Endothelial cell of hepatic sinusoid (primary cell): ENCODE measurements around the gene PNLIPRP1.

ENCODE experiments used
- in situ Hi-C: cut with HindIII; loops from 2 replicates; pipeline ENCODE4 v1.10.0; 2017; ENCODE audit warnings: low sequenced_read_pairs

The PNLIPRP1 gene

GRCh38 chr10:116597543-116597942 lies 6.8 kb downstream of the PNLIPRP1 start:
- in situ Hi-C loops = no loop called here

DNA sequence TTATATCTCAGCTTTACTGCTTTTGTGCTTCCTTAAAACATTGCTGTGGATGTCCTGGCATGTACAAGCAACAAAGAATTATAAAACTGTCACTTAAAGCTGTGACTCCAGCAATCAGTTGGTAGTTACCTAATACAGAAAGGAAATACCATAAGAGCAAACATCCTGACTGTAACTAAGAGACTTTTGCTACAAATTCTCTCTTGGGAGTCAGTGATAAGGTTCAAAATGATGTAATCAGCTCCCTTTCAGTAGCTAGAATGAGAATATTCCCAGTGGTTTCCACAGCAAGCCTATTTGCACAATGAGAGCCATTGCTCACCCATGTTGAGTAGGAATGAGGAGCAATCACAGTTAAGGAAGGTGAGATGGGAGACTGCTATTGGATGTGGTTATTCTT lies 7.6 kb downstream of the PNLIPRP1 start:
- in situ Hi-C loops = no loop called here

DNA sequence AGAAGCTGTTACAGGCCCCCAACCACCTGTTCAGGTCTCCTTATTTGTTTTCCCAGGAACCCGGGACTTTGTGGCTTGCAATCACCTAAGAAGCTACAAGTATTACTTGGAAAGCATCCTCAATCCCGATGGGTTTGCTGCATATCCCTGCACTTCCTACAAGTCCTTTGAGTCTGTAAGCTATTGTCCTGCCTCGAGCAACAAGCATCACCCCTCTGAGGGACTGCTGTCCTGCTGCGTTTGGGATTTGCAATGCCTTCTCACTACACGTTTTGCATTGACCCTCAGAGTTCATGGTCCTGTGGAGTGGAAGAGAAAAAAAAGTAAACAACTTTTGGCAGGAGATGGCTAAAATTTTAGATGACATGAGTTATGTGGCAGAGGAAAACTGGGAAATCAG lies 9.2 kb downstream of the PNLIPRP1 start:
- in situ Hi-C loops = no loop called here

DNA sequence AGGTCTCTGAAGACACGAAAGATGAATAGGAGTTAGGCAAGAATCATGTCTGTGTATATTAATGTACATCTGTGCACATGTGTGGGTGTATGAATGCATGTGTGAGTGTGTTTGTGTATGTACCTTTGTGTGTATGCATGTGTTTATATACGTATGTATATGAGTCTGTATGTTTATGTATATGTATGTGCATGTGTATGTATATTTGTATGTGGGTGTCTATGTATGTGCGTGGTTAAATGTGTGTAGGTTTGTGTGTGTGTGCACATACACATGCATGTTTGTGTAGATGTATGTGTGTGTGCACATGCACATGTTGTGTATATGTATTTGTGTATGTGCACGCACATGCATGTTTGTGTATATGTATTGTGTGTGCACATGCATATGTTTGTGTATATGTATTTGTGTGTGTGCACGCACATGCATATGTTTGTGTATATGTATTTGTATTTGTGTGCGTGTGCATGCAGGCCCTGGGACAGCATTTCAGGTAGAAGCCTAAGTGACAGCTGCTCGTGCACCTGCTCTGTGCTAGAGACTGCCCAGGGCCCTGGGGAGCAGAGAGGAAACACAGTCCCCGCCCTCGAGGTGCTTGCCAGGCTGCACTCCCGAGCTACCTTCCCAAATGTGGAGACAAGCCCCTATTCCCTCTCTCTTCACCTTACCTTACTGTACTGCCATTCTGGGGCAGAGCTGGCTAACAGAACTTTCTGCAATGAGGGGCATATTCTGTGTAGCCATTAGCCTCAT lies 12.1 kb downstream of the PNLIPRP1 start:
- in situ Hi-C loops = no loop called here

DNA sequence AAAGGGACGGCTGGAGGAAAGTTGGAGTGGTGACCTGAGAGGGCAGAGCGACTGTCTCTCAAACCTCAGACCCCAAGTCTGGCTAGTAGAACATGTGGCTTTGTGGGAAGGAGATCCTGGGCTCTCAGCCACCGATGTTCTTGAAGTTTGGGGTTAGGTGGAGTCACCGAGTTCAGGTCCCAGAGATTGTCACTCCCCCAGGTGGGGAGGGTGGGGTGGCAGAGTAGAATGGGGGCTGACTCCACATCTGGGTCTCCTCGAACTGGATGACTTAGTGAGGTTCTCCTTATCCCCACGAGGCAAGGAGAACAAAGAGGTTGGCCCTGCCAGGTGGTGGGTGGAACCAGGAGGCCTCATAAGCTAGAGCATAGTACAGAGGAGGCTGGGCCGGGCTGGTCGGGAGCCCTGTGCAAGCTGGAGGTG lies 15.3 kb downstream of the PNLIPRP1 start:
- in situ Hi-C loops = no loop called here

GRCh38 chr10:116607336-116607735 lies 16.6 kb downstream of the PNLIPRP1 start:
- in situ Hi-C loops = no loop called here

DNA sequence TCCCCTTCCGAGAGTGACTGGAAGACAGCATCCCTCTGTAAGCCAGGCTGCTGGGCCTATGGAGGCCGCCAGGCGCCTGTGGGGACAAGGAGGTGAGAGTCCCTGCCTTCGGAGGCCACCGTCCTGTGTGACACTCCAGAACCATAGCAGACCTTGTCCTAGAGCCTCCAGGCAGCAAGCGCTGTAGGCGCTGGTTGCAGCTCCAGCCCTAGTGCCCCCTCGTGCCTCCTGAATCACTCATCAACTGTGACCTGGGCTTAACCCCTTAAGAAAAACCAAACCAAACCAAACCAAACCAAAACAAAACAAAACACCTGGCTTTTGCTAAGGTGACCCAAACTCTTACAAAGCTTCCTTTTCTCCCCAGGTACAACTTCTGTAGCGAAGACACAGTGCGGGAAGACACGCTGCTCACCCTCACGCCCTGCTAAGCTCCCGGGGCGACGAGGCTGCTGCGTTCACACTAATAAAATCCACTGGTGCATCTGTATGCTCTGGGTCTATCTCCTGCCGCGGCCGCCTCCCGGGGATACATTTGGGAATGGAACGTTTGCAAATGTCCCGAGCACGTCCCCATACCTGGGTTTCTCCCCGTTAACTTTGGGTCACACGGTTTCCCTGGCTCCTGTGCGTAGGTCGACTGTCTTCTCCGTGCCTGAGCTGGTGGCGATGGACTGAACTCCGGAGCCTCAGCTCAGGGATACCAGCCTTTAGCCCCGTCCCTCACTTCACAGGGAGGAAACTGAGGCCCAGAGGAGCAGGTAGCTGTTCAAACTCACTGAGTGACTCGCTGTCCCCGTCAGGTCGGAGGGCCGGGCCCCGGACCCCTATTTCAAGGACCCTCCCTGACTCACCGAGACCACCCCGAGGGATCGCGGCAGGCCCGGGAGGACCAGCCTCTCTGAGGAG lies 18.2 kb downstream of the PNLIPRP1 start:
- in situ Hi-C loops = no loop called here

DNA sequence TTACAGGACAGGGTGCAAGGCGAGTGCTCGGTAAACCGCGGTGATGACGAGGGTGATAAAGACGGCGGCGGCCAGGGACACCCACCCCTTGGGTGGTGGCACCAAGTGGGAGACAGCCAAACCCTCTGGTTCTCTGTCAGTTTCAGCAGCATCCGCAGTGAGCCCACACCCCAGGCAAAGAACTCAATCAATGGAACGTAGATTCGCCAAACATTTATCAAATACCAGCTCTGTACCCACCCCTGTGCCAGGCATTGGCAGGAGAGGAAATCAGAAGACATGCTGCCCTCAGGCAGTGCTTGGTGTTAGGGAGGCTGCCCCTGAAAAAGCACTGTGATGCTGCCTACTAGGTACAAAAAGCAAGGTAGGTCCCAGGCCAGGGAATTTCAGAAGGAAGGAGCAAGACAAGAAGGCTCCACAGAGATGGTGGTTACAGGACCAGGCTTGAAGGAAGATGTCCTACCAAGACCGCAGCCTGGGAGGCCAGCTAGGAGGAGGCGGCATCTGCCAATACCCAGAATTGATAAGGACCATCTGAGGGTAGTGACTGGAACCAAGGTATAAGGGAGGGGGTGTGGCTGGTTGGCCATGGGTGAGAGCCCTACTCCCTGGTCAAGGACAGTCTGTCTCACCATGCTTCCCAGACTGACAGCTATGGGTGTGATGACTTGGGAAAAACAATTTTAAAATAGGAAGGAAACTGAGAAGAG lies 19.8 kb downstream of the PNLIPRP1 start:
- in situ Hi-C loops = no loop called here

DNA sequence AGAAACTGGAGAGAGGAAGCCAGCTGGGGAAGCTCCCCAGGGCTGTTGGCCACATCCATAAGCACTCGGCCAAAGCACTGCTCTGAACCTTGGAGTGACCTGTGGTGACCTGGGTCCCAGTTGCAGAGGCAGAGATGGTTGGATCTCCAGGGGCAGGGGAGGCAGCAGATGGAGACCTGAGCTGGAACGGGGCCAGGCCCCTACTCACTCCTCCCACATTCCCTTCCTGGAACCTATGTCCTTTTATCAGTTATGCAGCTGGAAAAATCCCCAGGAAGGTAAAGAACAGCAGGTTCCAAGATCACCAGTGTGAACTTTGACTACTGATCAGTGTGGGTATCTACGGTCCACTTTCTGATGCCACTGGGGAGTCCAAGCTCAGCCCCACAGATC lies 20.4 kb downstream of the PNLIPRP1 start:
- in situ Hi-C loops = no loop called here

DNA sequence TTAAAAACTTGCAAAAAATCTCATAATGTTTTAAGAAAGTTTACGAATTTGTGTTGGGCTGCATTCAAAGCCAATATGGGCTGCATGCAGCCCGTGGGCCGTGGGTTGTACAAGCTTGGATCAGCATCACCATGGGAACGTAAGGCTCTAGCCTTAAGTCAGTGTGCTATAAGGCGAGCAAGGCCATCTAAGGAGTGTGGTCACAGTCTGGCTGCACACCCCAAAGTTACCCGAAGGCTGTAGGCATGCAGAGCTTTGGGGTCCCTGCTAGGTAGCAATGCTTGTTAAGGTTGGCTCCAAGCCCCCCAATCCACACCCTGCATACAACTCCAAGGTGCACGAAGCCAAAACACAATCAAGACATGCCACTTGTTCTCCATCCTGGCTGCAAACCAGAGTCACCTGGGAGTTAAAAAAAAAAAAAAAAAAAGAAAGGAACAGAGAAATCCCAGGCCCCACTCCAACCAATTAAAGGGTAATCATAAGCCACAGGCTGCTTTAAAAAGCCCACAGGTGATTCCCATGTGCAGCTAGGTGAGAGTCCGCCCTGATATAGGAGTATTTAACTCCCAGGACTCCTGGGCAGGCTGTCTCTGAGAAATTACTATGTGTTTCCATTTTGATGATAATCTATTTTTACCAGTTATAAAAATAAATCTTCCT lies 21.5 kb downstream of the PNLIPRP1 start:
- in situ Hi-C loops = no loop called here

GRCh38 chr10:116613471-116613870 lies 22.7 kb downstream of the PNLIPRP1 start:
- in situ Hi-C loops = no loop called here

DNA sequence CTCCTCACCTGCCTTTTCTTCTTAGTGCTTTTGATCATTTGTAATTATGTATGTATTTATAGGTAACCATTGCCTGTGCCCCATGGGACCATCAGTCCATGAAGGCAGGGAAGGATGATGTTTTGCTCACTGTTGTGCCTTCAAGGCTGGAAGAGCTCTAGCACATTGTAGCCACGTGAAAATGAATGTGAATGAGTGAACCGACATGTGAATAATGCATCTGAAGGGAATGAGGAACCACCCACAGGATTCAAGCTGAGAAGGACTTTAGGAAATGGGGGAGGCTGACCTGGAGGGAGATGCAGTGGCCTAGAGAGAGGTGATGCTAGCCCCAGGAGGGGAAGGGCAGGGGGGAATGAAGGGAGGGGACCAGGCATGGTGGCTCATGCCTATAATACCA lies 24.0 kb downstream of the PNLIPRP1 start:
- in situ Hi-C loops = no loop called here

- in situ Hi-C loops = no loop called here
Measured at GRCh38 chr10:116615199-116615776, 24.5 kb downstream of the PNLIPRP1 start.

- in situ Hi-C loops = no loop called here
Measured at GRCh38 chr10:116620423-116621400, 30.0 kb downstream of the PNLIPRP1 start, which contains the start of gene PNLIPRP2. Gene PNLIPRP2 (plus strand): TSS chr10:116620953.

GRCh38 chr10:116621476-116621875 lies 30.7 kb downstream of the PNLIPRP1 start:
- in situ Hi-C loops = no loop called here

GRCh38 chr10:116621934-116622655 lies 31.3 kb downstream of the PNLIPRP1 start:
- in situ Hi-C loops = no loop called here

DNA sequence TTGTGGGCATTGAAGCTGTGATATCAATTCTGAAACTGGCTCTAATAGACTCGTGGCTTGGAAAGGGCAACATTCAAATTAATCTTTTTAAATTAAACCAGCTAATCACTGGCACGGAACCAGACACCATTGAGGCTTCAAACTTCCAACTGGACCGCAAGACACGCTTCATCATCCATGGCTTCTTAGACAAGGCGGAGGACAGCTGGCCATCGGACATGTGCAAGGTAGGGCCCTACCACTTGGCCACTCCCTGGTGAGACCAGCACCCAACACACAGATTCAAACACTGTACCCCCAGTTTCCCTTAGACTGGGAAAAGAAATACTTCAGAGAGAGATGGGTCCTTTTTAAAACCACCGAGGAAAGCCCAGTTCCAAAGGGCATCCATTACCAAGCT lies 35.1 kb downstream of the PNLIPRP1 start:
- in situ Hi-C loops = no loop called here

- in situ Hi-C loops = no loop called here
Measured at GRCh38 chr10:116626815-116627214, 36.1 kb downstream of the PNLIPRP1 start.
